HepG2 (cell line): ENCODE measurements around the gene ANKEF1. TPM values are rescaled to one million over a fixed set of nuclear protein-coding genes. Genes with fewer than 3 reads are reported as not detected.

ENCODE experiments used
- CEBPB ChIP-seq: IDR thresholded peaks from 2 replicates; pipeline ENCODE4 v1.6.1; 2011; ENCODE audit warnings: low read depth, low read length, improper control_type of control experiment, borderline replicate concordance
- CENPBD1 ChIP-seq: sonication (generic); formaldehyde crosslinking; IDR thresholded peaks from 2 replicates; pipeline ENCODE4 v1.8.0; 2022; ENCODE audit warnings: missing genetic modification reagents, low read depth, mild to moderate bottlenecking, borderline replicate concordance
- HNRNPLL ChIP-seq: fragments of 200-400 bp; formaldehyde crosslinking; IDR thresholded peaks from 2 replicates; pipeline ENCODE4 v1.6.1; 2017; ENCODE audit warnings: mild to moderate bottlenecking, low read depth, low read length; ENCODE audit not compliant: poor library complexity, severe bottlenecking
- IKZF1 ChIP-seq: fragments of 450-650 bp; IDR thresholded peaks from 2 replicates; pipeline ENCODE4 v1.7.1; 2016
- JDP2 ChIP-seq: sonication (generic); formaldehyde crosslinking; IDR thresholded peaks from 2 replicates; pipeline ENCODE4 v1.8.1; 2022; ENCODE audit warnings: missing genetic modification reagents, borderline replicate concordance
- JUNB ChIP-seq: sonication (generic); formaldehyde crosslinking; IDR thresholded peaks from 2 replicates; pipeline ENCODE4 v1.8.0; 2022; ENCODE audit warnings: missing genetic modification reagents, mild to moderate bottlenecking, borderline replicate concordance
- MAF1 ChIP-seq: sonication (generic); formaldehyde crosslinking; IDR thresholded peaks from 2 replicates; pipeline ENCODE4 v1.5.0; 2020; ENCODE audit warnings: missing genetic modification reagents, borderline replicate concordance
- MAFK ChIP-seq, 2 experiments: IDR thresholded peaks in 1 of 2; conservative IDR thresholded peaks in 1 of 2; 2 replicates each; pipeline ENCODE4 v1.6.1; 2011; ENCODE audit warnings: improper control_type of control experiment in 2 of 2, low read length in 2 of 2
- MEIS1 ChIP-seq: sonication (generic); formaldehyde crosslinking; IDR thresholded peaks from 2 replicates; pipeline ENCODE4 v1.9.0; 2021; ENCODE audit warnings: mild to moderate bottlenecking, missing genetic modification reagents, moderate library complexity, borderline replicate concordance
- NFKB2 ChIP-seq: sonication (generic); formaldehyde crosslinking; IDR thresholded peaks from 2 replicates; pipeline ENCODE4 v1.4.0; 2020; ENCODE audit warnings: missing genetic modification reagents, borderline replicate concordance
- POLR2G ChIP-seq: fragments of 200-400 bp; formaldehyde crosslinking; IDR thresholded peaks from 2 replicates; pipeline ENCODE4 v1.6.1; 2018; ENCODE audit warnings: mild to moderate bottlenecking, low read depth, low read length, moderate library complexity
- TCF7L2 ChIP-seq: IDR thresholded peaks from 2 replicates; pipeline ENCODE4 v1.6.1; 2011; ENCODE audit warnings: mild to moderate bottlenecking, low read depth, low read length, moderate library complexity
- TFE3 ChIP-seq: IDR thresholded peaks from 2 replicates; pipeline ENCODE4 v1.6.1; 2016
- UBTF ChIP-seq: sonication (generic); formaldehyde crosslinking; IDR thresholded peaks from 2 replicates; pipeline ENCODE4 v1.4.0; 2020; ENCODE audit warnings: mild to moderate bottlenecking, missing genetic modification reagents
- ZNF318 ChIP-seq: sonication (generic); formaldehyde crosslinking; IDR thresholded peaks from 2 replicates; pipeline ENCODE4 v1.4.0; 2020; ENCODE audit warnings: mild to moderate bottlenecking, missing genetic modification reagents
- ZNF878 ChIP-seq: sonication (generic); formaldehyde crosslinking; IDR thresholded peaks from 2 replicates; pipeline ENCODE4 v1.8.1; 2023; ENCODE audit warnings: mild to moderate bottlenecking, missing genetic modification reagents, moderate library complexity
- polyA plus RNA-seq, 8 experiments: library from polyadenylated mRNA; depleted of rRNA in 3 of 8; stranded (reverse) in 7 of 8; unstranded in 1 of 8; fragments of >200 nt; fragmentation: Illumina TruSeq in 4 of 8; extraction: Trizol in 4 of 8; gene quantifications; 2 replicates each; pipeline versions ENCODE4 v1.2.1 to v1.2.3, GENCODE V29; 2011 to 2016; ENCODE audit warnings: low read depth in 4 of 8, missing spikeins in 1 of 8, mixed read lengths in 1 of 8; ENCODE audit not compliant: insufficient read depth in 1 of 8
- total RNA-seq, 5 experiments: library from RNA; depleted of rRNA; stranded (reverse); fragments of >200 nt; fragmentation: Illumina TruSeq; extraction: Trizol; gene quantifications; 2 replicates each; pipeline ENCODE4 v1.2.3, GENCODE V29; 2016; ENCODE audit warnings: low read depth in 1 of 5

The ANKEF1 gene
- total and polyA plus RNA-seq, 2 of the 13 experiments (the other 11 are each of a cell fraction or from before 2014, with no cell fraction given), result 3.1 to 8.6 TPM

- TF ChIP-seq CENPBD1 (CRISPR knock-in tag) (no peak), POLR2G (peak; percentile 87), IKZF1 (no peak), JDP2 (CRISPR knock-in tag) (peak; percentile 48; the same call in 1 of the 2 replicates), TFE3 (peak; percentile 51), NFKB2 (CRISPR knock-in tag) (peak; percentile 98), UBTF (CRISPR knock-in tag) (peak; percentile 99), ZNF878 (CRISPR knock-in tag) (peak; percentile 90), MEIS1 (CRISPR knock-in tag) (peak; percentile 92), TCF7L2 (no peak), MAF1 (CRISPR knock-in tag) (no peak), HNRNPLL (peak; percentile 96), ZNF318 (CRISPR knock-in tag) (no peak; the same call in 1 of the 2 replicates), MAFK (conservative IDR thresholded peaks at IDR 0.05 in 1 of 2, IDR thresholded peaks at IDR 0.05 in 1 of 2; ENCODE audit: low read length in 2 of 2) (no peak), JUNB (CRISPR knock-in tag) (no peak), CEBPB (no peak)
Observed at GRCh38 chr20:10034717-10035571, at the start of gene ANKEF1 (continued).
